IPS-NIHi7 (cell line): ENCODE data around the gene EDN2.

Source experiments
- DNase-seq: peaks from one replicate; pipeline ENCODE4 v3.0.0; 2012; ENCODE audit warnings: mixed read lengths; ENCODE audit errors: extremely low spot score

EDN2 gene

DNA sequence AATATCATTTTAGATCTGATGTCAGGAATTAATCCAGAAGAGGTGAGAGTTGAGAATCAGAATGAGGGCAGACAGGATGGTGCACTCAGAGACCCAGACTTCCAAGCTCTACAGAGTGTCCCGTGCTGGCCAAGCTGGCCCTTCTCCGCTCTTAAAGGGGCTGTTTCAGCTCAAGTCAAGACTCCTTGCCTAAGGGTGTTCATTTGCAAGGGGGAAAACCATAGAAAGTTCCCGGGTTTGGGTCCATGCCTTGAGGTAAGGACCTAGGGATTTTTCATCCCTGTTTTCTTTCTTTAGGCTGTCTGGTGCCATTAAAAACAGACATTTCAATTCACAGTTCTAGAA is 47.5 kb downstream of the EDN2 start:
- DNase-seq: no peak

GRCh38 chr1:41436281-41437010 is 48.0 kb downstream of the EDN2 start:
- DNase-seq: no peak

DNA sequence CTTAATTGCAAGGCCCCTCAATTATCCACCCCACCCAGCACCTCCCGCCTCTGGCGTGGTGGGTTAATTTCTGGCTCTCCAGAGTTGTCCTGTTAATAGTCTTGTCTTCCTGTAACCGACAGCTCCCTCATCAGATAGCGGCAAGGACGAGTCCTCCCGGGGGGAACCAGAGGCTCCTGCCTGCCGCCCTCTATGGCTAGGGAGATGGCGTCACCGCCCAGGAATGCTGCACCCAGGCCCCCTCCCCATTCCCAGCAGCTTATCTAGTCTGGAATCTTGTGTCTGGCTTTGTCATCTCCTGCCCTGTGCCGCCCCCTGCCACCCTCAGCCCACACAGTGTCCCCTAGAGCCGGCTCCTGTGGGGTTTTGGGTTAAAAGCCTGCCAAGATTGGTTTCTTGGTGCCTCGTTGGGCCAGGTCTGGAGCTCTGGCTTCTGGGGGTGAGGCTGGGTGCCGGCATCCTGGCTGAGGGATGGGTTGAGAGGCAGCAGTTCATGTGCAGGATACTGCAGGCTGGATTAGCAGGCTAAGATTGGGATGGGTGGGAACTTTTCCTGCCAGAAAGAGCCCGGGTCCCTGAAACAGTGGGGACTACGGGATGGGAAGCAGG is 48.8 kb downstream of the EDN2 start:
- peak; percentile 86 for DNase-seq

DNA sequence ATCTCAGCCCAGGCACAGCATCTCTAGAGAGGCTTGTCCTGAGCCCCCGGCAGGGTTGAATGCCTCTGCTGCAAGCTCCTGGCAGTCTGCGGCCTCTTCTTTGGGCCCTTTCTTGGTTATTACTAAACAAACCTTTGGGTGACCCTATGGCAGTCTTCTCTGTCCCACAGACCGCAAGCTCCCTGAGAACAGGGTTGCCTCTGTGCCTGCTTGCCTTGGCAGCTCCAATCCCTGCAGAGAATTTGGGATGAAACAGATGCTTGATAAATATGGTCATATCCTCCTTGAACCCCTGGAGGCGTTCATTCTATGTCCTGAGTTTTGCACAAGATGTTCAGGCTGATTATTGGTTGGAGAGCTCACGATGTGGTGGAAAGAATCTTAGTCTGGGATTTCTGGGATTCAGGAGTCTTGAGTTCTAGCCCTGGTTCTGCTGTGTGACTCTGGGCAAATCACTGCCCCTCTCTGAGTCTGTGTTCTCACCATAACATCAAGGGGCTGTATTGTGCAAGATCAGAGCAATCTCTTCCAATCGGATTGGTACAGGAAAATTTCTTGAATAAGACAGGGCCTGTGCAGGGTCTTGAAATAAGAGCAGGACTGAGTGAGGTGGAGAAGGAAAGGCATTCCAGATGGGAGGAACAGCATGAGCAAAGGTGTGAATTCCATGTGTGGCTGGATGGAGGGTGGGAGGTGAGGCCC is 49.6 kb downstream of the EDN2 start:
- DNase-seq: no peak

- DNase-seq: no peak
Measured at GRCh38 chr1:41434306-41434705, 50.2 kb downstream of the EDN2 start.

- no peak for DNase-seq
Measured at GRCh38 chr1:41433501-41433900, 51.0 kb downstream of the EDN2 start.

- peak; percentile 93 for DNase-seq
Measured at GRCh38 chr1:41432481-41433280, 51.8 kb downstream of the EDN2 start.

- no peak for DNase-seq
Measured at GRCh38 chr1:41431490-41432350, 52.8 kb downstream of the EDN2 start.

DNA sequence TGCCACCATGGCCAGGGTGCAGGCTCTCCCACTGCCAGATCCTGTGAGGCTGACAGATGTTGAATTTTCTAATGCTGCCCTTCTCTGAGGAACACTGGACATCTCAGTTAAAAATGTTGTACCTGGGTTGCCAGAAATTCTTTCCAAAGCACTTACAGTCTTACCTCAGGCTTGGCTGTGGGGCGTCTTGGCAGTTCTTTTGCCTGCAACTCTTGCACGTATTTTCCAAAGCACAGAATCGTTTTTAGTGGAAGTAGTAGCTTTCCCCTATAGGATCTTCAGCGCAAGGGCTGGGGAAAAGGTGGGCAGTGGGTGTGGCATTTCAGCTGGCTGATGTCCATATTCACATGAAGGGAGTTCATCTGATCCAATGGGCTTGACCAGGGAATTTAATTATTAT is 53.9 kb downstream of the EDN2 start:
- no peak for DNase-seq

DNA sequence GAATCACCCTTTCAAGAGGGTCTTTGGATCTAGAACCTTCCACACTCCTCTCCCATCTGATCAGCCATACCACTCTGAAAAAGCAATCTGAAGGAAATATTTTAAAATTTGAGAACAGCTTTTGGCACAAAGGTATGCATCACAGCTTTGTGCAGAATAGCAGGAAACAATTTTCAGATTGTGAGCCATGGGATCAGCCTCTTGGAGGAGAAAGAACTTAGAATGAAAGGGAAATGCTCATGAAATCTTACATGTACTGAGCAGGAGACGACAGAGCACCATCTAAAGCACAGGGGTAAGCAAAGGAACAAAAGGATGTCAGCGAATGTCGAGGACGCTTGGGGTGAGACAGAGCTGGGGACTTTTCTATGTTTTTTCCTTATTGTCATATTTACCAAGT is 54.4 kb downstream of the EDN2 start:
- DNase-seq: no peak

DNA sequence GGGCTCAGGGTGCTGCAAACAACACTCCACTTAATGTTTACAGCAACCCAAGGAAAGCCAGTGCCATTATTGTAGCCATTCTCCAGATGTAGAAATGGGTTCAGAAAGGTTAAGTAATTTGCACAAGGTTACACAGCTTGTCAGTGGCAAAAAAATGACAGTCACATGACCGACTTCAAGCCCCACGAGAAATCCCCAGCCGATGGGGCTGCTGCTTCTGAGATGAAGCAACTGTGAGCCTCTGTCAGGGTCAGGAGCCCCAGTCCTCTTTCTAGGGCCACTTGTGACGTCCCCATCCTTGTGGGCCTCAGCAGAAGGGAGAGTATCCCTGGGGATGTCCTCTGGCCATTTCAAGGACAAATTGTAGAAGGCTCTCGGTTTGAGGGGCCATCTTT is 54.8 kb downstream of the EDN2 start:
- no peak for DNase-seq
